H1 (cell line): ENCODE data around the gene SLC24A3. TPM values are rescaled to one million over a fixed set of nuclear protein-coding genes. Genes with fewer than 3 reads are reported as not detected.

Experiments used
- ASH2L ChIP-seq: fragments of 200-600, 300-600 bp; sonication (generic); IDR thresholded peaks from one replicate; pipeline ENCODE4 v1.7.1; 2017; ENCODE audit warnings: low read length
- ATF2 ChIP-seq: IDR thresholded peaks from 2 replicates; pipeline ENCODE4 v1.6.1; 2012; ENCODE audit warnings: low read length, inconsistent platforms
- ATF3 ChIP-seq: IDR thresholded peaks from 2 replicates; pipeline ENCODE4 v1.6.1; 2011; ENCODE audit warnings: low read depth, mild to moderate bottlenecking, low read length; ENCODE audit not compliant: insufficient read depth
- CBX8 ChIP-seq: fragments of 300-800, 300-1000 bp; sonication (generic); IDR thresholded peaks from 2 replicates; pipeline ENCODE4 v1.7.1; 2016; ENCODE audit warnings: low read depth, low read length, borderline replicate concordance
- CEBPB ChIP-seq: IDR thresholded peaks from 2 replicates; pipeline ENCODE4 v1.6.1; 2012; ENCODE audit warnings: low read depth, low read length
- CHD1 ChIP-seq: IDR thresholded peaks from 2 replicates; pipeline ENCODE4 v1.6.1; 2012; ENCODE audit warnings: low read depth, low read length, improper control_type of control experiment
- CREB1 ChIP-seq: IDR thresholded peaks from 2 replicates; pipeline ENCODE4 v1.6.1; 2012; ENCODE audit warnings: inconsistent platforms
- CTCF ChIP-seq, 3 experiments: IDR thresholded peaks; 1 replicate in 2 of 3; 2 replicates in 1 of 3; pipeline versions ENCODE4 v1.5.1 to v1.6.1; 2011; ENCODE audit warnings: low read length in 3 of 3, mild to moderate bottlenecking in 3 of 3, inconsistent platforms in 2 of 3, low read depth in 1 of 3, moderate library complexity in 1 of 3; ENCODE audit not compliant: insufficient read depth in 1 of 3; ENCODE audit errors: control extremely low read depth in 1 of 3
- HDAC6 ChIP-seq: IDR thresholded peaks from one replicate; pipeline ENCODE4 v1.7.1; 2012; ENCODE audit warnings: low read depth, mild to moderate bottlenecking, inconsistent platforms, low read length, moderate library complexity
- JUND ChIP-seq: IDR thresholded peaks from 2 replicates; pipeline ENCODE4 v1.6.1; 2011; ENCODE audit warnings: mild to moderate bottlenecking, improper control_type of control experiment, low read length
- KDM1A ChIP-seq: fragments of 200-600, 300-600 bp; sonication (generic); IDR thresholded peaks from 2 replicates; pipeline ENCODE4 v1.7.1; 2016; ENCODE audit warnings: mild to moderate bottlenecking, low read length, borderline replicate concordance
- MAFK ChIP-seq: IDR thresholded peaks from 2 replicates; pipeline ENCODE4 v1.6.1; 2012; ENCODE audit warnings: low read depth, mild to moderate bottlenecking, improper control_type of control experiment, low read length
- PHF8 ChIP-seq: fragments of 200-600 bp; sonication (generic); conservative IDR thresholded peaks from 2 replicates; pipeline ENCODE4 v1.7.1; 2012; ENCODE audit warnings: low read depth, mild to moderate bottlenecking, inconsistent platforms, low read length, moderate library complexity
- POLR2AphosphoS5 ChIP-seq: IDR thresholded peaks from 2 replicates; pipeline ENCODE4 v1.6.1; 2011; ENCODE audit warnings: low read depth, low read length
- RAD21 ChIP-seq, 2 experiments: IDR thresholded peaks in 1 of 2; conservative IDR thresholded peaks in 1 of 2; 2 replicates each; pipeline ENCODE4 v1.6.1; 2011; ENCODE audit warnings: low read depth in 2 of 2, low read length in 2 of 2, improper control_type of control experiment in 1 of 2, inconsistent platforms in 1 of 2, mild to moderate bottlenecking in 1 of 2, moderate library complexity in 1 of 2
- SRF ChIP-seq: IDR thresholded peaks from 2 replicates; pipeline ENCODE4 v1.6.1; 2011; ENCODE audit warnings: mild to moderate bottlenecking, low read depth, low read length, moderate library complexity
- SUZ12 ChIP-seq: fragments of 200-600 bp; sonication (generic); IDR thresholded peaks from 2 replicates; pipeline ENCODE4 v1.6.1; 2012; ENCODE audit warnings: mild to moderate bottlenecking, inconsistent platforms, low read length, moderate library complexity, mixed read lengths
- USF2 ChIP-seq: IDR thresholded peaks from 2 replicates; pipeline ENCODE4 v1.6.1; 2011; ENCODE audit warnings: low read length, improper control_type of control experiment
- YY1 ChIP-seq: IDR thresholded peaks from 2 replicates; pipeline ENCODE4 v1.6.1; 2011; ENCODE audit warnings: low read depth, mild to moderate bottlenecking, low read length
- polyA plus RNA-seq, 7 experiments: library from polyadenylated mRNA; depleted of rRNA in 3 of 7; stranded (reverse) in 5 of 7; unstranded in 2 of 7; fragments of >200 nt in 5 of 7; fragments of 200-250 nt in 2 of 7; gene quantifications; 1 replicate in 5 of 7; 2 replicates in 1 of 7; 4 replicates in 1 of 7; pipeline versions ENCODE4 v1.2.1 to v1.2.3, GENCODE V29; 2011 to 2013; ENCODE audit warnings: missing spikeins in 2 of 7, mixed read lengths in 2 of 7
- total RNA-seq: library from RNA; stranded (reverse); fragmentation: NEBNext Ultra II Directional; extraction: Animal tissue kit (Norgen Biotek cat#: 25700); gene quantifications from 2 replicates; pipeline ENCODE4 v1.2.1, GENCODE V29; 2021

SLC24A3 gene
- total and polyA plus RNA-seq, 2 of the 8 experiments (the other 6 are each of a cell fraction or from before 2014, with no cell fraction given), result 4.5 to 6.3 TPM

- TF ChIP-seq CTCF (IDR thresholded peaks at IDR 0.05; ENCODE audit: control extremely low read depth in 1 of 3, insufficient read depth in 1 of 3, low read depth in 1 of 3, low read length in 3 of 3), result peak; percentile 56 to 81 (median 68)
- TF ChIP-seq ATF3, result no peak
- no peak for TF ChIP-seq JUND
- TF ChIP-seq MAFK, result no peak
- peak; percentile 47; the same call in 1 of the 2 replicates for TF ChIP-seq SUZ12
- TF ChIP-seq CHD1, result no peak
- no peak for TF ChIP-seq CBX8
- peak; percentile 42 to 64 for TF ChIP-seq RAD21 (IDR thresholded peaks at IDR 0.05 in 1 of 2, conservative IDR thresholded peaks at IDR 0.05 in 1 of 2; ENCODE audit: low read depth in 2 of 2, low read length in 2 of 2)
- no peak for TF ChIP-seq CEBPB
- no peak for TF ChIP-seq USF2
- no peak for TF ChIP-seq YY1
- 0 out of 2 replicates have a peak, but pooled peaks have one; percentile 20 for TF ChIP-seq PHF8
- TF ChIP-seq ATF2, result no peak
- no peak for TF ChIP-seq HDAC6
- peak; percentile 39 for TF ChIP-seq ASH2L
- TF ChIP-seq POLR2AphosphoS5, result no peak
- TF ChIP-seq SRF, result no peak
- TF ChIP-seq KDM1A, result no peak
- TF ChIP-seq CREB1, result 0 out of 2 replicates have a peak, but pooled peaks have one; percentile 4
Measured at GRCh38 chr20:19212821-19213502, 520 bp downstream of the SLC24A3 start (continued).
